RWPE2 (cell line): ENCODE data around the gene CCDC97.
A peak's percentile ranks its signal among the peaks of the same experiment; 100 is the strongest.

Experiments
- ATAC-seq: fragments of 200-7000 bp; cut with Tn5 transposase; 3 replicates; pipeline ENCODE4 v1.9.1; 2021; ENCODE audit warnings: low read depth
- DNase-seq: peaks from one replicate; pipeline ENCODE4 v3.0.0-alpha.2; 2020; ENCODE audit warnings: low spot score
- H3K27ac ChIP-seq: fragments of 450-650 bp; 2 replicates; pipeline ENCODE4 v1.5.1; 2017; ENCODE audit warnings: mild to moderate bottlenecking; ENCODE audit not compliant: poor library complexity, severe bottlenecking
- H3K27me3 ChIP-seq: fragments of 250-450 bp; sonication (Bioruptor Pico); 2 replicates; pipeline ENCODE4 v1.5.1; 2021; ENCODE audit warnings: mild to moderate bottlenecking, moderate library complexity; ENCODE audit not compliant: insufficient read depth, poor library complexity, severe bottlenecking
- H3K36me3 ChIP-seq: fragments of 250-450 bp; sonication (Bioruptor Pico); 2 replicates; pipeline ENCODE4 v1.5.1; 2020; ENCODE audit warnings: low read depth, mild to moderate bottlenecking, moderate library complexity
- H3K4me1 ChIP-seq: fragments of 250-450 bp; sonication (Bioruptor Pico); 2 replicates; pipeline ENCODE4 v1.5.1; 2021; ENCODE audit warnings: mild to moderate bottlenecking, moderate library complexity; ENCODE audit not compliant: insufficient read depth, poor library complexity, severe bottlenecking
- H3K4me3 ChIP-seq: fragments of 250-450 bp; sonication (Bioruptor Pico); 2 replicates; pipeline ENCODE4 v1.5.1; 2021; ENCODE audit warnings: mild to moderate bottlenecking, moderate library complexity; ENCODE audit not compliant: severe bottlenecking
- H3K9me3 ChIP-seq: fragments of 250-450 bp; sonication (Bioruptor Pico); 2 replicates; pipeline ENCODE4 v1.5.1; 2021; ENCODE audit warnings: mild to moderate bottlenecking, moderate library complexity; ENCODE audit not compliant: severe bottlenecking
- CTCF ChIP-seq: fragments of 450-650 bp; IDR thresholded peaks from one replicate; pipeline ENCODE4 v1.5.1; 2017; ENCODE audit warnings: mild to moderate bottlenecking, moderate library complexity; ENCODE audit not compliant: poor library complexity, severe bottlenecking

Gene CCDC97

GRCh38 chr19:41264581-41265394 lies 45.2 kb upstream of the CCDC97 start:
- peak overlapping the region; percentile 94 for H3K27ac ChIP-seq
- peaks cover 39% of the 10 kb centered on the region for H3K36me3 ChIP-seq
- H3K4me3 ChIP-seq: peak overlapping the region; percentile 87
- TF ChIP-seq CTCF: no peak
- DNase-seq (no peak), ATAC-seq (no peak)
- no peaks in the 10 kb centered on the region for H3K27me3 ChIP-seq
- no peaks in the 10 kb centered on the region for H3K9me3 ChIP-seq
- H3K4me1 ChIP-seq: peaks cover 5% of the 10 kb centered on the region

DNA sequence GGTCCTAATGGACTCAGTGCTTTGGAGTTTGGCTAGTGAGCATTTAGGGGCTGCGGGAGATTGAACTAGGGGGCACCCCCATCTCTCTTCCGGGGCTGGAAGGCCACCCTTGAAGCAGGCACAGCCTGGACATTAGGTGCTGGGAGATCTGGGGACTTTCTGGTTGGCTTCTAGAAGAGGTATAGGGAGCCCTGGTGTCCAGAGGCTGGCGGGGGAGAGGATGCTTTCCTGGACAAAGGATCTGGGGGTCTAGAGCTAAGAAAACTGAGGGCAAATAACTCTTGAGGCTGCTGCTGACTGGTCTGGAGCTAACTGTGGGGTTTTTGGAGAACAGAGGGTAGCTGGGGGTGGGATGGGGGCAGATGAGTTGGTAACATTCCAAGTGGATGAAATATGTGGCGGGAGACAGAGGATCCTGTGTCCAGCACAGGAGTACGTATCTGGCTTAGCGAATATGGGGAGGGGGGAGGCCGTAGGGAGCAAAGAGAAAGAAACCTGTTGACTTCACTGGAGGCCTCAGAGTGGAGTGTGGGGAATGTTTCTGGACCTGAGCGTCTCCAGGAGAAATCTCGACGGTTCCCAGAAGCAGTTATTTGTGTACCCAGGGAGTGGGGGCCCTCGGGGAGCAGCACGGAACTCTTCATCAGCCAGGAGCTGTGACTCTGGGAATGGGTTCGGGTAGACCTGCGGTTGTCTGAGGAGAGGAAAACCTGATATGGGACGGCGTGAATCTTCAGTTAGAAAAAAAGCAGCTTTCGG lies 44.4 kb upstream of the CCDC97 start:
- peaks cover 5% of the 10 kb centered on the region for H3K4me1 ChIP-seq
- peaks cover 46% of the 10 kb centered on the region for H3K36me3 ChIP-seq
- H3K9me3 ChIP-seq: no peaks in the 10 kb centered on the region
- ATAC-seq (no peak), DNase-seq (no peak)
- no peak for TF ChIP-seq CTCF
- H3K27me3 ChIP-seq: no peaks in the 10 kb centered on the region
- H3K4me3 ChIP-seq: peak overlapping the region; percentile 87
- H3K27ac ChIP-seq: peak overlapping the region; percentile 94

GRCh38 chr19:41269055-41269454 lies 40.9 kb upstream of the CCDC97 start:
- TF ChIP-seq CTCF: no peak
- Histone ChIP-seq H3K36me3 (peaks cover 75% of the 10 kb centered on the region), H3K27ac (no peak overlapping the region)

GRCh38 chr19:41269571-41269970 lies 40.4 kb upstream of the CCDC97 start:
- no peak overlapping the region for H3K27ac ChIP-seq
- H3K4me3 ChIP-seq: no peak overlapping the region
- no peak for TF ChIP-seq CTCF
- no peak for ATAC-seq
- no peaks in the 10 kb centered on the region for H3K9me3 ChIP-seq
- peaks cover 5% of the 10 kb centered on the region for H3K4me1 ChIP-seq
- H3K27me3 ChIP-seq: no peaks in the 10 kb centered on the region
- peaks cover 80% of the 10 kb centered on the region for H3K36me3 ChIP-seq
- DNase-seq: no peak

More at GRCh38 chr19:41269055-41269454, 40.9 kb upstream of the CCDC97 start:
- Histone ChIP-seq H3K9me3 (no peaks in the 10 kb centered on the region), H3K27me3 (no peaks in the 10 kb centered on the region), H3K4me1 (peaks cover 5% of the 10 kb centered on the region), H3K4me3 (no peak overlapping the region)
- ATAC-seq (no peak), DNase-seq (no peak)

DNA sequence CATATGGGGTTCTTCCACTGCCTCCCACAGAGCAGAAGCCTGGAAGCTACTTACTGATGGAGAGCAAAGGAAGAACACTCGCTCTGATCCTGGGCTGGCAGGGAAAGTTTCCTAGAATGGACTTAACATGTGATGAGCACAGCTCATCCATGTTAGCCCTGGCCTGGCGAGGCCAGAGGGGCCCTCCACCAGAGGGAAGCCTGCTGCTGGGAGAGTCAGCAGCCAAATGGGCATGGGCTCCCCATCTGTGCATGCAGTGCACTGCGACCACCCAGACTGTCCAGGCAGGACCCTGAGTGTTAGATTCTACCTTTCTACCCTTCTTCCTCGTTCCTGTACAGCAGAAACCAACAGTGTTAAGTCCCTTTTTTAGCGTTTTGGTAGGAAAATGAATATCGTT lies 36.9 kb upstream of the CCDC97 start:
- peaks cover 100% of the 10 kb centered on the region for H3K36me3 ChIP-seq
- H3K4me1 ChIP-seq: no peaks in the 10 kb centered on the region
- DNase-seq: no peak
- no peaks in the 10 kb centered on the region for H3K9me3 ChIP-seq
- no peak; the same call in 2 of the 3 replicates for ATAC-seq
- no peak overlapping the region for H3K27ac ChIP-seq
- no peak overlapping the region for H3K4me3 ChIP-seq
- H3K27me3 ChIP-seq: no peaks in the 10 kb centered on the region
- TF ChIP-seq CTCF: no peak
